Esophagus muscularis mucosa (tissue), 4 donors: ENCODE data around the gene SMIM35. TPM values are rescaled to one million over a fixed set of nuclear protein-coding genes. Genes with fewer than 3 reads are reported as not detected.

Experiments used
- DNase-seq: peaks from one replicate; pipeline ENCODE4 v3.0.0-alpha.2; 2017; ENCODE audit errors: extremely low spot score
- H3K27ac ChIP-seq, 4 donors: fragments of 200-600 bp; sonication (generic); replicated peaks in 1 of 4; 1 replicate in 3 of 4; 2 replicates in 1 of 4; pipeline ENCODE4 v1.5.1; 2016 to 2019; ENCODE audit warnings: mild to moderate bottlenecking in 1 of 4
- H3K27me3 ChIP-seq, 4 donors: fragments of 200-600 bp; sonication (generic); one replicate each; pipeline versions ENCODE4 v1.5.1 to v1.6.0; 2016 to 2019
- H3K36me3 ChIP-seq, 4 donors: fragments of 200-600 bp; sonication (generic); one replicate each; pipeline ENCODE4 v1.5.1; 2016 to 2019
- H3K4me1 ChIP-seq, 4 donors: fragments of 200-600 bp; sonication (generic); one replicate each; pipeline ENCODE4 v1.5.1; 2016 to 2019
- H3K4me3 ChIP-seq, 4 donors: fragments of 200-600 bp; sonication (generic); 1 replicate in 2 of 4; 2 replicates in 2 of 4; pipeline ENCODE4 v1.5.1; 2016 to 2019; ENCODE audit warnings: mild to moderate bottlenecking in 4 of 4, moderate library complexity in 1 of 4
- H3K9me3 ChIP-seq, 4 donors: fragments of 200-600 bp; sonication (generic); 1 replicate in 3 of 4; 2 replicates in 1 of 4; pipeline ENCODE4 v1.5.1; 2016 to 2019
- EP300 ChIP-seq: sonication (generic); formaldehyde crosslinking; IDR thresholded peaks from one replicate; pipeline ENCODE4 v1.6.1; 2017; ENCODE audit warnings: antibody characterized with exemption
- POLR2A ChIP-seq: fragments of 450-650 bp; IDR thresholded peaks from one replicate; pipeline ENCODE4 v1.6.1; 2017; ENCODE audit warnings: antibody characterized with exemption, moderate library complexity, mild to moderate bottlenecking, low read depth
- POLR2AphosphoS5 ChIP-seq, 2 donors: sonication (generic); formaldehyde crosslinking; IDR thresholded peaks; one replicate each; pipeline ENCODE4 v1.6.1; 2017; ENCODE audit warnings: antibody characterized with exemption in 2 of 2
- WGBS: methylation state at CpG from one replicate; pipeline ENCODE4 v1.1.5; 2018; 5-methylcytosine and 5-hydroxymethylcytosine counted together
- intact Hi-C: fragments of 100-400 bp; cut with DNase I; formaldehyde crosslinking; loops from one replicate; pipeline ENCODE4 v1.15.1; 2023
- total RNA-seq, 4 donors: library from RNA; depleted of rRNA; stranded (reverse); fragments of >200 nt; gene quantifications; one replicate each; pipeline versions ENCODE4 v1.1.0 to v1.2.1, GENCODE V29; 2016
- TF ChIP-seq, protein P1 (sequence below), 3 experiments: fragments of 200-600 bp in 2 of 3; fragments of 450-650 bp in 1 of 3; sonication (generic) in 2 of 3; IDR thresholded peaks; one replicate each; pipeline ENCODE4 v1.5.1; 2017 to 2019; ENCODE audit warnings: antibody characterized with exemption in 3 of 3, mild to moderate bottlenecking in 2 of 3, moderate library complexity in 1 of 3

Gene SMIM35
- total RNA-seq, 4 donors from 2014 or later: not detected

DNA sequence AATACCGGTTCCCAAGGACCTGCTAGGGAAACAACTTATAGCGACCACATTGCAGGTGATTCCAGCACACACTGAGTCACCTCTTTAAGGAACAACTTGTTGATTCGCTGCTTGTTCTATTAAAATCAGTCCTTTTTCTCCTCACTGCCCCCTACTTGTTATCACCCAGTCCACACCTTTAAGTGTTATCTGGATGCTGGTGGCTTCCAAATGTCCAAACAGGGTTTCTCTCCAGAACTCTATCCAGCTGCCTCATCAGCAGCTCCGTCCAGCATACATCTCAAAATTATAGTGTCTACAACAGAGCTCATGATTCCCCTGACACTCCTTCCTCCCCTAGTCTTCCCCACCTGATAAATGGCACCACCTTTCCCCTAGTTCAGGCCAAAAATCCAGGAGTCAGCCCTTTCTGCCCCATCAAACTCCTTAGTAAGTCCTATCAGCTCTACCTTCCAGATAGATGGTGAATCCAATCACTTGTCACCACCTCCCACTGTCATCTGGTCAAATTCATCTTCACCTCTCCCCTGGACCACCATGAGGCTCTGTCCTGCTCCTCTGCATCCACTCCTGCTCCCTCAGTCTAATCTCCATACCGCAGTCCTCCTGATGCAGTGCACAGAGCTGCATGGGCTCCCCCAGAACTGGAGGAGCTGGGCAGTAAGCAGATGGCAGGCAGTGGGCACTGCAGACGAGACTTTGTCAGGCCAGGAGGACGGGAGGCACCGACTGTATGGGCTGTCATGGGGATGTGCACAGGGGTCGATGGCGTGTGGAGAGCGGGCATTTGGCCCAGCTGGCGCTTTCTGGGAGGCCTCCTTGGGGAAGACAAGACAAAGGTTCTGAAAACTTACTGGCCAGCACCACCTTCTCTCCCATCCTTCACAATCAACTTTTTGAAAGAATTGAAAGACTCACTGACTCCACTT, 81.3 kb downstream of the SMIM35 start:
- Histone ChIP-seq H3K4me1 (peaks cover 0 to 21% (median 7%) of the 10 kb centered on the region in 4 donors), H3K4me3 (no peak overlapping the region), H3K9me3 (peaks cover 0 to 6% (median 0%) of the 10 kb centered on the region in 4 donors), H3K27me3 (no peaks in the 10 kb centered on the region), H3K27ac (no peak overlapping the region), H3K36me3 (no peaks in the 10 kb centered on the region)
- 88% methylated on average over 11 of the region's 12 CpGs for WGBS
- TF ChIP-seq EP300 (no peak), POLR2AphosphoS5 (IDR thresholded peaks at IDR 0.05) (no peak), POLR2A (no peak)
- TF ChIP-seq, protein P1, sequence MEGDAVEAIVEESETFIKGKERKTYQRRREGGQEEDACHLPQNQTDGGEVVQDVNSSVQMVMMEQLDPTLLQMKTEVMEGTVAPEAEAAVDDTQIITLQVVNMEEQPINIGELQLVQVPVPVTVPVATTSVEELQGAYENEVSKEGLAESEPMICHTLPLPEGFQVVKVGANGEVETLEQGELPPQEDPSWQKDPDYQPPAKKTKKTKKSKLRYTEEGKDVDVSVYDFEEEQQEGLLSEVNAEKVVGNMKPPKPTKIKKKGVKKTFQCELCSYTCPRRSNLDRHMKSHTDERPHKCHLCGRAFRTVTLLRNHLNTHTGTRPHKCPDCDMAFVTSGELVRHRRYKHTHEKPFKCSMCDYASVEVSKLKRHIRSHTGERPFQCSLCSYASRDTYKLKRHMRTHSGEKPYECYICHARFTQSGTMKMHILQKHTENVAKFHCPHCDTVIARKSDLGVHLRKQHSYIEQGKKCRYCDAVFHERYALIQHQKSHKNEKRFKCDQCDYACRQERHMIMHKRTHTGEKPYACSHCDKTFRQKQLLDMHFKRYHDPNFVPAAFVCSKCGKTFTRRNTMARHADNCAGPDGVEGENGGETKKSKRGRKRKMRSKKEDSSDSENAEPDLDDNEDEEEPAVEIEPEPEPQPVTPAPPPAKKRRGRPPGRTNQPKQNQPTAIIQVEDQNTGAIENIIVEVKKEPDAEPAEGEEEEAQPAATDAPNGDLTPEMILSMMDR (IDR thresholded peaks at IDR 0.05): no peak
- intact Hi-C loops: no loop called here
- DNase-seq: no peak

DNA sequence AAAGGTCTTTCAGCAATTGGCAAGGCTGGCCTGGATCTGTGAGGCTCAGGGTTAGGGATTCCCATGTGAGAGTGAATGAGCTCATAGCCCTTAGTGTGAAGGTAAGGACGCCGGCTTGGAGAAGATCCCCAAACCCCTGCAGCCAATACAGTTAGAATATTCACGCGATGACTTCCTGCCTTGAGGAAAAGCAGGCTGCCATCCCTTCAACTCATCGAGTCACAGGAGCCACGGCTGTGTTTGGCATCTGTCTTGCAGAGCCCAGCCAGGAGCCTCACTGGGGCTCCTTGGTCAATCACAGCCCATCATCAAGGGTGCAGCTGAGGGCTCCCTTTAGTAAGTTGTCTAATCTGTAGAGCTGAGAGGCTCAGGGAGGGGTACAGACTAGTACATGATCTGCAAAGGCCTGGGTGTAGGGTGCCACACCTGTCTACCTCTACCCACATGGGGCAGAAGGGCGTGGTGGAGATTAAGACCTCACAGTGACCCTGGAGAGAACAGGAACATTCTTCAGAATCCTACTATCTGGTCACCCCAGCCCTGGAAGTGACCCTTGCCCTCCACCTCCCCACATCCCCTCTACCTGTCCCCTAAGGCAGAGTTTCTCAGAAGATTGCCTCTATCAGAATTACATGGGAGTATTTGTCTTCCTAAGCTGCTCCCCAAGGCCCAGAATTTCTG, 82.1 kb downstream of the SMIM35 start:
- Histone ChIP-seq H3K36me3 (no peaks in the 10 kb centered on the region), H3K4me3 (no peak overlapping the region), H3K27me3 (no peaks in the 10 kb centered on the region), H3K4me1 (peaks cover 0 to 21% (median 7%) of the 10 kb centered on the region in 4 donors), H3K9me3 (peaks cover 0 to 6% (median 0%) of the 10 kb centered on the region in 4 donors), H3K27ac (no peak overlapping the region)
- intact Hi-C loops: no loop called here
- WGBS: 87% methylated on average over 7 of the region's 7 CpGs
- TF ChIP-seq POLR2AphosphoS5 (IDR thresholded peaks at IDR 0.05) (no peak), POLR2A (no peak), EP300 (no peak)
- TF ChIP-seq, protein P1 (IDR thresholded peaks at IDR 0.05): no peak
- DNase-seq: no peak

DNA sequence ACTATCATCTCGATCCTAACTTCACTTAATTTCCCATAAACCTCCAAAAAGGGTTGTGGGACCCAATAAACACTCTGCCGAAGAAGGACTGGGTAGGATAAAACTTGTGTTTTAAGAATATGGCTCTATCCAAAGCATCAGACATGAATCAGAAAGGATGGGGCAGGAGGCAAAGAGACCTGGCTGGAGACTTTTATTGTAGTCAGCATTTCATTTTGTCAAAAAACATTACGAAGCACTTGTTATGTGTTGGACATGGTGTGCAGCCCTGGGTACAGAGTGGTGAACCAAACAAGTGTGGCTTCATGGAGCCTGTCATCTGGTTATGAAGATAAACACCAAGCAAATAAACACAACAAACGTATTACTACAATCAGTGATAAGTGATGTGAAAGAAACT, 83.3 kb downstream of the SMIM35 start:
- Histone ChIP-seq H3K4me3 (no peak overlapping the region), H3K27ac (peak overlapping the region in 2 of 4 donors; percentile 35 to 63), H3K36me3 (peaks cover 0 to 4% (median 0%) of the 10 kb centered on the region in 4 donors), H3K27me3 (no peaks in the 10 kb centered on the region), H3K9me3 (peaks cover 0 to 6% (median 0%) of the 10 kb centered on the region in 4 donors), H3K4me1 (peaks cover 0 to 21% (median 7%) of the 10 kb centered on the region in 4 donors)
- intact Hi-C loops: no loop called here
- no peak for DNase-seq
- TF ChIP-seq POLR2A (no peak), EP300 (no peak), POLR2AphosphoS5 (IDR thresholded peaks at IDR 0.05) (no peak)
- TF ChIP-seq, protein P1 (IDR thresholded peaks at IDR 0.05): no peak
- 66% methylated on average over 4 of the region's 4 CpGs for WGBS

DNA sequence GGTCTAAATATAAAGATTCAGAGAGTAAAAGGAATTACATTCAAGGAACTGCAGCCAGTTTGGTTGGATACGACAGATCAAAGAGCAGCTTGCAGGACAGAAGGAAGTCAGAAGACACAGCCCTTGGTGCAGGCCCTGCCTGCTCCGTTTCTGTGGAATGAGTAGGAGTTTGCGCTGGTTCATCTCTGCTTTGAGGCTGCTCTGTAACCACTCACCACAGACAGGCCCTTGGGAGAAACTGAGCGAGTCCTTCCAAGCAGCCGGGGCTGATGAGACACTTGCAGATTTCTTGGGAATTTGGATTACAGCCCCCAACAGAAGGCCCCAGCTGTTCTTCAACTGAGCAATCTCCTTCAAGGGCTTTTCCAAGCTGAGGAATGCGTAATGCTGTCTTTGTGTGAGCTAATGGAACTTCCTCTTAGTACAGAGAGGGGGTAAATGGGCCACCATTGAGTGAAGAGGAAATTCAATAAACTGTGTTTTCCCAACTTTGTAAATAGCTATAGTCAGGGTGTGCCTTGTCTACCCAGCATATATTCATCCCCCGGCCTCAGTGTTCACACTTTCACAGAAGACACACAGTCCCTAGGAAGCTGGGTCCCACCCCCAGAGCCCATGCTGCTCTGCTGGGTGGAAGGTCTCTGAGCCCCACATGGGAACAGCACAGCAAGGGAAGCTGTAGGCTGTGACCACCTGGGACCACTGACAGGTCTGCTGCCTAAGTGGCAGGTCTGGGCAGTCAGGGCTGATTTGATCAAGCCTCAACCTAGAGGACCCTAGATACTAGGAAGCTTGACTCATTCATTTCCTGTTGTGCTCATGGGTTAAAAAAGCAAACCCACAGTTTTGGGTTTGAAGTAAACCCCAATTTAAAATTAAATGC, 84.0 kb downstream of the SMIM35 start:
- Histone ChIP-seq H3K4me3 (no peak overlapping the region), H3K36me3 (peaks cover 0 to 4% (median 0%) of the 10 kb centered on the region in 4 donors), H3K9me3 (peaks cover 0 to 6% (median 0%) of the 10 kb centered on the region in 4 donors), H3K27me3 (no peaks in the 10 kb centered on the region), H3K27ac (peak overlapping the region; percentile 34 to 63 (median 38)), H3K4me1 (peaks cover 0 to 21% (median 7%) of the 10 kb centered on the region in 4 donors)
- 57% methylated on average over 7 of the region's 7 CpGs for WGBS
- intact Hi-C loops: no loop called here
- no peak for DNase-seq
- TF ChIP-seq POLR2A (no peak), EP300 (no peak), POLR2AphosphoS5 (IDR thresholded peaks at IDR 0.05) (peak; percentile 29 to 46)
